NCI-H748 (cell line): ENCODE measurements around the gene INPPL1.
"Not testable (repeated sequence)": the region's sequence is repeated elsewhere in the genome, so short reads cannot be mapped to it uniquely, and the experiment has no call there.

ENCODE experiments used
- DNase-seq: peaks from one replicate; lab custom pipeline; 2025; ENCODE audit not compliant: unreplicated experiment; lab: John Stamatoyannopoulos, UW

Gene INPPL1

GRCh38 chr11:72241291-72241781 is 16.8 kb downstream of the INPPL1 start:
- DNase-seq, result no peak

- DNase-seq, result no peak
Observed at GRCh38 chr11:72242141-72242540, 17.6 kb downstream of the INPPL1 start.

- DNase-seq, result no peak
Observed at GRCh38 chr11:72243173-72244059, 18.8 kb downstream of the INPPL1 start.

- DNase-seq, result no peak
Observed at GRCh38 chr11:72244060-72244360, 19.4 kb downstream of the INPPL1 start, which contains the start of gene PHOX2A. Gene PHOX2A, minus strand, starts transcription at chr11:72244176. Its CDS starts 172 bp downstream, at chr11:72244004.

- DNase-seq, result no peak
Observed at GRCh38 chr11:72244361-72245262, 20.0 kb downstream of the INPPL1 start.

GRCh38 chr11:72245263-72245816 is 20.8 kb downstream of the INPPL1 start:
- DNase-seq, result no peak

GRCh38 chr11:72247584-72247983 is 23.0 kb downstream of the INPPL1 start:
- DNase-seq, result no peak

GRCh38 chr11:72249961-72250360 is 25.4 kb downstream of the INPPL1 start:
- DNase-seq, result no peak

- no peak for DNase-seq
Observed at GRCh38 chr11:72250661-72251464, 26.3 kb downstream of the INPPL1 start.

GRCh38 chr11:72251614-72252013 is 27.0 kb downstream of the INPPL1 start:
- DNase-seq, result no peak

- DNase-seq, result no peak
Observed at GRCh38 chr11:72253392-72253791, 28.8 kb downstream of the INPPL1 start.

GRCh38 chr11:72254299-72254993 is 29.9 kb downstream of the INPPL1 start:
- no peak for DNase-seq

GRCh38 chr11:72257570-72257969 is 33.0 kb downstream of the INPPL1 start:
- DNase-seq, result no peak

- DNase-seq, result no peak
Observed at GRCh38 chr11:72259490-72259889, 34.9 kb downstream of the INPPL1 start.

- DNase-seq, result no peak
Observed at GRCh38 chr11:72260574-72260973, 36.0 kb downstream of the INPPL1 start.

- no peak for DNase-seq
Observed at GRCh38 chr11:72263361-72263760, 38.8 kb downstream of the INPPL1 start.

GRCh38 chr11:72265951-72266350 is 41.4 kb downstream of the INPPL1 start:
- no peak for DNase-seq

- not testable (repeated sequence) for DNase-seq
Observed at GRCh38 chr11:72266960-72267359, 42.4 kb downstream of the INPPL1 start.

- DNase-seq, result no peak
Observed at GRCh38 chr11:72267956-72268617, 43.5 kb downstream of the INPPL1 start.
